GM12878 (cell line): Measurements from ENCODE around the gene PRDM15. TPM values are rescaled to one million over a fixed set of nuclear protein-coding genes. Genes with fewer than 3 reads are reported as not detected.

ENCODE experiments used
- CEBPZ ChIP-seq: fragments of 150-350 bp; IDR thresholded peaks from 2 replicates; pipeline ENCODE4 v1.6.1; 2016; ENCODE audit warnings: low read depth, low read length
- HDGF ChIP-seq: fragments of 450-650 bp; IDR thresholded peaks from 2 replicates; pipeline ENCODE4 v1.6.1; 2016; ENCODE audit warnings: antibody characterized with exemption
- NKRF ChIP-seq: fragments of 450-650 bp; conservative IDR thresholded peaks from 2 replicates; pipeline ENCODE4 v1.6.1; 2017; ENCODE audit warnings: mild to moderate bottlenecking, moderate library complexity
- SREBF2 ChIP-seq: IDR thresholded peaks from 2 replicates; pipeline ENCODE4 v1.6.1; 2012; ENCODE audit warnings: mild to moderate bottlenecking, low read length
- TAF1 ChIP-seq: IDR thresholded peaks from 2 replicates; pipeline ENCODE4 v1.6.1; 2011; ENCODE audit warnings: mild to moderate bottlenecking, low read depth, low read length, borderline replicate concordance
- ZBTB33 ChIP-seq: fragments of 450-650 bp; IDR thresholded peaks from 2 replicates; pipeline ENCODE4 v1.6.1; 2017; ENCODE audit warnings: mild to moderate bottlenecking
- polyA plus RNA-seq, 11 experiments: library from polyadenylated mRNA; depleted of rRNA in 4 of 11; unstranded in 6 of 11; stranded (reverse) in 5 of 11; fragments of >200 nt; fragmentation: Nextera tagmentation in 4 of 11; fragmentation: Illumina TruSeq in 1 of 11; extraction: Ambion mirVana in 4 of 11; extraction: Trizol in 1 of 11; gene quantifications; 1 replicate in 1 of 11; 2 replicates in 10 of 11; pipeline versions ENCODE4 v1.2.1 to v1.2.3, GENCODE V29; 2011 to 2016; ENCODE audit warnings: inconsistent platforms in 2 of 11, missing spikeins in 2 of 11, low read depth in 1 of 11
- total RNA-seq, 4 experiments: library from RNA; depleted of rRNA in 3 of 4; stranded (reverse); fragments of >200 nt in 3 of 4; fragmentation: Illumina TruSeq in 1 of 4; extraction: Trizol in 1 of 4; gene quantifications; 2 replicates each; pipeline versions ENCODE4 v1.2.1 to v1.2.3, GENCODE V29; 2013 to 2021

The PRDM15 gene
- total and polyA plus RNA-seq, 10 of the 15 experiments (the other 5 are each of a cell fraction or from before 2014, with no cell fraction given) = 2.2 to 16.0 (median 8.6) TPM

- no peak for TF ChIP-seq CEBPZ
- TF ChIP-seq ZBTB33 = no peak
- no peak for TF ChIP-seq TAF1
- TF ChIP-seq HDGF = no peak
- no peak for TF ChIP-seq SREBF2
- no peak for TF ChIP-seq NKRF
Observed at GRCh38 chr21:41887667-41888066, 8.5 kb upstream of the PRDM15 start (continued).
